GM10248 (cell line): Measurements from ENCODE around the gene BTLA.
"Not testable (repeated sequence)": the region's sequence is repeated elsewhere in the genome, so short reads cannot be mapped to it uniquely, and the experiment has no call there.

Experiments
- CTCF ChIA-PET: fragments of 300-600 bp; sonication (Branson Sonifier 250); formaldehyde crosslinking; extraction: SDS; loops from one replicate; lab custom pipeline; 2021; ENCODE audit warnings: antibody characterized with exemption; lab: Yijun Ruan, JAX
- POLR2A ChIA-PET: fragments of 350-650 bp; sonication (Branson Sonifier 250); formaldehyde crosslinking; extraction: SDS; loops from one replicate; lab custom pipeline; 2020; ENCODE audit warnings: antibody characterized with exemption; lab: Yijun Ruan, JAX
- DNase-seq: peaks from one replicate; pipeline ENCODE4 v3.0.0; 2012; ENCODE audit errors: extremely low spot score
- CTCF ChIP-seq: IDR thresholded peaks from 2 replicates; pipeline ENCODE4 v1.5.1; 2012; ENCODE audit warnings: mild to moderate bottlenecking, low read depth; ENCODE audit errors: extremely low read depth, missing control alignments, control extremely low read depth

The BTLA gene

GRCh38 chr3:112505907-112506306 lies 6.6 kb upstream of the BTLA start:
- ChIA-PET CTCF (interaction anchor here (0.8 to 4.8 kb wide), 3 partner anchors 8 to 14 kb away, joined by 3 to 22 read pairs (median 9); no protein-coding TSS in a partner anchor), POLR2A (no interaction called here)
- no peak for DNase-seq
- TF ChIP-seq CTCF: no peak

GRCh38 chr3:112504123-112504522 lies 4.9 kb upstream of the BTLA start:
- CTCF ChIA-PET: interaction anchor here (0.7 to 4.8 kb wide), 13 partner anchors 9 to 392 kb away, joined by 3 to 22 read pairs (median 4); partner anchors contain the start of genes CD200 and SLC9C1
- POLR2A ChIA-PET: no interaction called here
- DNase-seq: no peak
- no peak for TF ChIP-seq CTCF

- no peak for DNase-seq
- TF ChIP-seq CTCF: no peak
- POLR2A ChIA-PET: no interaction called here
- CTCF ChIA-PET: interaction anchor here (1.0 to 4.8 kb wide), 11 partner anchors 9 to 392 kb away, joined by 3 to 22 read pairs (median 4); partner anchors contain the start of genes CD200 and SLC9C1
Observed at GRCh38 chr3:112503304-112503972, 4.2 kb upstream of the BTLA start.

- CTCF ChIA-PET: interaction anchor here (0.9 to 3.0 kb wide), 12 partner anchors 9 to 389 kb away, joined by 3 to 17 read pairs (median 4); partner anchors contain the start of gene SLC9C1
- POLR2A ChIA-PET: no interaction called here
- DNase-seq: no peak
- TF ChIP-seq CTCF: no peak
Observed at GRCh38 chr3:112500621-112501020, 1.3 kb upstream of the BTLA start.

- CTCF ChIA-PET: interaction anchor here (0.7 to 3.0 kb wide), 8 partner anchors 9 to 387 kb away, joined by 3 to 17 read pairs (median 4); no protein-coding TSS in a partner anchor
- POLR2A ChIA-PET: no interaction called here
- no peak for TF ChIP-seq CTCF
- no peak for DNase-seq
Observed at GRCh38 chr3:112497897-112498548, 1.2 kb downstream of the BTLA start.

GRCh38 chr3:112496366-112497067 lies 2.8 kb downstream of the BTLA start:
- ChIA-PET POLR2A (interaction anchor here (0.6 kb wide), 1 partner anchor 139 kb away, joined by 6 read pairs; no protein-coding TSS in a partner anchor), CTCF (interaction anchor here (1.5 kb wide), 1 partner anchor 32 kb away, joined by 4 read pairs; no protein-coding TSS in a partner anchor)
- DNase-seq: no peak
- TF ChIP-seq CTCF: no peak

- CTCF ChIA-PET: interaction anchor here (1.3 kb wide), 1 partner anchor 20 kb away, joined by 4 read pairs; no protein-coding TSS in a partner anchor
- POLR2A ChIA-PET, DNase-seq: not testable (repeated sequence)
Observed at GRCh38 chr3:112494448-112494767, 4.9 kb downstream of the BTLA start.
